Stimulated activated CD8-positive, alpha-beta memory T cell treated with anti-CD3 and anti-CD28 coated beads, Interleukin-7, amount 100 ng/mL, for 48 hours (primary cell): ENCODE results near the gene NEIL1.

Source experiments
- DNase-seq, 2 donors: peaks; one replicate each; pipeline ENCODE4 v3.0.0-alpha.2; 2020; ENCODE audit warnings: low read depth in 1 of 2; ENCODE audit errors: extremely low read depth in 1 of 2

Gene NEIL1

GRCh38 chr15:75355369-75355768 lies 8.5 kb downstream of the NEIL1 start:
- DNase-seq: no peak

- DNase-seq: no peak
Measured at GRCh38 chr15:75356006-75356405, 9.2 kb downstream of the NEIL1 start.

- no peak for DNase-seq
Measured at GRCh38 chr15:75356517-75356916, 9.7 kb downstream of the NEIL1 start.

- no peak for DNase-seq
Measured at GRCh38 chr15:75357976-75358673, 11.3 kb downstream of the NEIL1 start.

- no peak for DNase-seq
Measured at GRCh38 chr15:75358771-75359536, 12.1 kb downstream of the NEIL1 start.

GRCh38 chr15:75359537-75360250 lies 12.9 kb downstream of the NEIL1 start:
- DNase-seq: no peak

GRCh38 chr15:75360391-75360790 lies 13.6 kb downstream of the NEIL1 start:
- no peak for DNase-seq

- no peak for DNase-seq
Measured at GRCh38 chr15:75360856-75361255, 14.0 kb downstream of the NEIL1 start.

- no peak for DNase-seq
Measured at GRCh38 chr15:75361361-75361988, 14.6 kb downstream of the NEIL1 start.

GRCh38 chr15:75361989-75362641 lies 15.3 kb downstream of the NEIL1 start:
- DNase-seq: no peak

GRCh38 chr15:75362642-75363249 lies 15.9 kb downstream of the NEIL1 start:
- no peak for DNase-seq

- DNase-seq: no peak
Measured at GRCh38 chr15:75363786-75364185, 16.9 kb downstream of the NEIL1 start.

- no peak for DNase-seq
Measured at GRCh38 chr15:75364881-75365280, 18.0 kb downstream of the NEIL1 start.

GRCh38 chr15:75366163-75366562 lies 19.3 kb downstream of the NEIL1 start:
- DNase-seq: no peak

- no peak for DNase-seq
Measured at GRCh38 chr15:75367006-75367405, 20.2 kb downstream of the NEIL1 start.

GRCh38 chr15:75367406-75367912 lies 20.6 kb downstream of the NEIL1 start:
- no peak for DNase-seq

GRCh38 chr15:75367913-75368688 lies 21.3 kb downstream of the NEIL1 start, which contains the start of gene MAN2C1:
Gene MAN2C1 (minus strand): TSS chr15:75368607. CDS start chr15:75368583, 24 bp downstream.
- peak; percentile 88 to 93 for DNase-seq

- DNase-seq: no peak
Measured at GRCh38 chr15:75368689-75369239, 21.9 kb downstream of the NEIL1 start.
